Stromal cell of bone marrow (primary cell): Measurements from ENCODE around the gene RAB30.

Experiments
- DNase-seq: peaks from one replicate; pipeline ENCODE4 v3.0.0-alpha.2; 2012; ENCODE audit warnings: low read depth

RAB30 gene, protein sequence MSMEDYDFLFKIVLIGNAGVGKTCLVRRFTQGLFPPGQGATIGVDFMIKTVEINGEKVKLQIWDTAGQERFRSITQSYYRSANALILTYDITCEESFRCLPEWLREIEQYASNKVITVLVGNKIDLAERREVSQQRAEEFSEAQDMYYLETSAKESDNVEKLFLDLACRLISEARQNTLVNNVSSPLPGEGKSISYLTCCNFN

DNA sequence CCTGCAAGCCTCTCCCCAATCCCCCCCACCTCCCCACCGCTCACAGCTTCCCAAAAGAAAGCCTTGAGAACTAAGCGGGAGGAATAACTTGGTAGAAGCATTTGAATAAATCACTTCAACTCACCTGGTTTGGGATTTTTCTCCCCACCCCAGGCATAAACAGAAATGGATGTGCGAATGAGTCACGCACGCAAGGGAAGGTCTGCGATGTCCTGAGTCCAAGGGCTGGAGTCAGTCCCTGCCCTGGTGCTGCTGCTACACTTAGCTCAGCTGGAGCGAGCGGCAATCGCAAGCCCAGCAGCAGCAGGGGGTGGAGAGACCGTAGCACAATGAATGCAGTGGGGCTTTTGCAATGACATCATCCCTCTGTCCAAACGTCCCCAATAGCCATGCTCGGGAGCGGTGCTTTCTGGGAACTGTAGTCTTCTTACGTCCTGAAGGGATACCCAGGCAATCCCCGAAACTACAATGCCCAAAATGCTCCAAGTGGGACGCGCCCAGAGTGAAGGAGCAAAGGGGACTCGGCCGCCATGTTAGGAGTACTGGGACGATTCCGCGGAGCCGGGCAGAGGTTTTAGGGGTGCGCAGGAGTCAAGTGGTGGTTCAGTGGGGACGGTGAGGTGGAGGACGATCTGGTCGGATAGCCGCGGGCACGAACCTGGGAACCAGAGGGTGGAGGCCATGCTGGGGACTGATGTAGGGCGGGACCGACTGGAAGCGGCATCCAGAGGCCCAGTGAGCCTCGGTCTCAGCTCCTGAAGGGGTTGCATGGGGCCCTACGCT, at the start of gene RAB30:
TSS of gene RAB30 (minus strand) at position 331 of the 783 bp plus-strand sequence. CDS start 74,581 bp downstream, outside the sequence.
- DNase-seq = peak; percentile 100

DNA sequence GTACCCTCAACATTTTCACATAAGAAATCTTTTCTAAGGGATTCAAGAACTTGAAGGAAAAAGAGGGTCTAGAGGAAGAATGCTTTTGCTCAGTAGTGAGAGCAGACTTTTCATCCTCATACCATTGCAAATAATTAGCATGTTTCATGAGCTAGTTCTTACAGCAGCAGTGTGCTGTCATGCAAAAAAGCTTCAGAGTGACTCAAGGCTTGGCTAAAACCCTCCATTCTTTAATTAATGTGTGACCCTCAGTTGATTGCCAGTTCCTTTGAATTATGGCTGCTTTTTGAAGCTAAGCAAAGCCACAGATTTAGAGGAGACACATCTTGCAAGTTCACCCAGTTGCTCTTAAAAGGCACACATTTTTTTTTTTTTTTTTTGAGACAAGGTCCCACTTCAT, 48.6 kb upstream of the RAB30 start:
- DNase-seq = no peak

DNA sequence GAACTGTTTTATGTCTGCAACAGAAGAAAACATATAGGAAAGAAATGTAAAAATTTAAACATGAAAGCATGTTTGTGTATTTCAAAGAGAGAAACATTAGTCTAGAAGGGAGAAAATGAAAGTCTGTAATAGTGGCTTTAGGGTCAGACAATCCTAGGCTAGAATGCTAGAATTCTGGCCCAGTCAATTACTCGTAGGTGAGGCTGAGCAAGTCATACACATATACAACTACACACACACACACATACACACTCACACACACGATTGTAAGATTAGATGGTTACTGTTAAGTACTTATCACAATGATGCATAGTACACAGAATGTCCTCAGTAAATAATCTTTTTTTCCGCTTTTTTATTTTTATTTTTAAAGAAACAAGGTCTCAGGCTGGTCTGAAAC, 47.5 kb upstream of the RAB30 start:
- no peak for DNase-seq

DNA sequence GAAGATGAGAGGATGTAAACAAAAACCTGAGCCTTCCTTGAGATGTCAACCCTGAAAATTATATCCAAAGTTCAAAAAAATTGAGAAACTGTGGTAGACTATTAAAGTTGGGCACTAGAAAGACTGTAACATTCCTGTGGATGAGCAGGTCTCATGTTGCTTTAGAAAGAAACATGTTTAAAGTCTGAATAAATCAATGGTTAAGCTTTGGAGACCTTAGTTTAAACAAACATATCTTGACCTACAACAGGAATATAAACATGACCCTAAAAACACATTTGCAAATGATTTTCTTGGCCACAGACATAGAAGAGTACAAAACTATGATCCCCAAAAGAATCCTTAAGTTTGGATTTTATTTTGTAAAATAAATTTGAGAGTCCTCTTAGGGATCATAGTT, 47.1 kb upstream of the RAB30 start:
- no peak for DNase-seq

DNA sequence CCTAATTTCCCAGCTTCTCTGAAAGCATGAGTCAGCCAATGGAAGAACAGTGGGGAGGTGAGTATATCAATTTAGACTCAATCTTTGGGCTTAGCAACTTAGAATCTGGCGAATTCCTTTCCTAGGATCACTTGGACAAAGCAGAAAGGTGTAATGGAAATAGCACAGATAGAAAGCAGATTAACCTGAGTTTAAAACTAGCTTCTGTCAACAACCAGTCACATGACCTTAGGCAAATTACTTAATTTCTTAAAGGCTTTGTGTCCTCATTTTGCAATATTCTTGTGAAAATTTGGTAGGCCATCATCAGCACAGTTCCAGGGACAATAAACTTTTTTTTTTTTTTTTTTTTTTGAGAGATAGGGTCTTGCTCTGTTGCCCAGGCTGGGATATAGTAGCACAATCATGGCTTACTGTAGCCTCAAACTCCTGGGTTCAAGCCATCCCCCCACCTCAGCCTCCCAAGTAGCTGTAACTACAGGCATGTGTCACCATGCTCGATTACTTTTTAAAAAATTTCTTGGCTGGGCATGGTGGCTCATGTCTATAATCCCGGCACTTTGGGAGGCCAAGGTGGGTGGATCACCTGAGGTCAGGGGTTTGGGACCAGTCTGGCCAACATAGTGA, 44.4 kb upstream of the RAB30 start:
- no peak for DNase-seq

DNA sequence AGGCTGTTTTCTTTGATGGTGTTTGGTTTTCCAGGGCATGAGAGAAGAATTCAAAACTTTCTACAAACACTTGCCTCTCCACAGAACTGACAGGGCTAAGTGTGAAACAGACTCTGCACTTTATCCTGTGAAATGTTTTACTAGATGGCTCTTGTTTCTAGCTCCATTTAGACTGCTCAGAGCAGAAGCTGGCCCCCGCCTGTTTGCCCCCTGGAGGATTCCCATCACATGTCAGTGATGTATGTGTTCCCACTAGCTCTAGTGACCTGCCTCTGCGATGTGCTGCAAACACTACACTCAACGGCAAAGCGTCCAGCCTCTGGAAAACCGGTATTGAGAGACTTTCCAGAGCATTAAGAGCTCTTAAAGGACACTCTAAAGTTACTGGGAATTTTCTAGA, 43.9 kb upstream of the RAB30 start:
- no peak for DNase-seq

DNA sequence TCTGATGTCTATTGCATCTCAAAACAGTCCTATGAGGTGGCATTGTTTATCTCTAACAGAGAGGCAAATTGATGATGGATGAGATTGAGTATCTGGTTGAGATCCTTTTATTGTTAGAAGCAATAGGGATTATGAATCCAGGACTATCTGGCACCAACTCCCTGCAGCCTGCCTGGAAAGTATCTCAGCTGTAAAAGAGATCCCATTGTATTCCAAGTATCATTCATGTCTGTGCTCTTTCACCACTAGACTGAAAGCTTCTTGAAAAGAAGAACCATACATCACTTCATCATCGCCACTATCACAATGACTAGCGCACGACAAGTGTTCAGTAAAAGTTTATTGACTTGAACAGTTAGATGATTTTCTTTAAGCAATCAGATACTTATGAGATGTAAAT, 43.3 kb upstream of the RAB30 start:
- DNase-seq = no peak

DNA sequence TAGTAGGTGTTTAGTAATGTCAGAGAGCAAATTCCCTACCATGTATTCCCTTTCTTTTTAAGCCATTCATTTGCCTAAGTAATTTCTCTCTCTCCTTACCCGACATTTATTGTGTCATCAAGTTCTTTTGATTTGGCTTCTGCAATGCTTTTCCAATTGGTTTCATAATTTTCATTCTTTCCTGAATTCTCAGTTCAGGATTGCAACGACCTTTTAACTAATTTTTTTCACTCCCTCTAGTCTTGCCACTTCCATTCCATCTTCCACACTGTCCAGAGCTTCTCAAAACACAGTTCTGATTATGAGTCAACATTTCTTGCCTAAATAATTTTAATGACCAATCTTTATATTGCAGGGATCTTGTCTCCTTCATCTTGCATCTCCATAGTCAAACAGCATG, 41.2 kb upstream of the RAB30 start:
- DNase-seq = no peak

DNA sequence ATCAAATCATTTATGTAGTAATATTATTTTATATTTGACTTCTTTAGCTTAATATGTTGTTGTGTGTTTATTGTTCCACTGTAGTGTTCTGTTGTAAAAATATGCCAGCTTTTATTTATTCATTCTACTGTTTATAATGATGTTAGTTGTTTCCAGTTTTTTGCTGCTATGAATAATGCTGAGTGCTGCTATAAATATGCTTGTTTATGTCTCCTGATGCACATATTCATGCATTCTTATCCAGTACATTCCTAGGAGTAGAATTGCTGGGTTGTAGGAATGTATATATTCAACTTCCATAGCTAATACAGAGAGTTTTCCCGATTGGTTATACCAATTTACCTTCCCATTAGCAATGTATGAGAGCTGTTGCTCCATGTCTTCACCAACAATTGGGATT, 33.5 kb upstream of the RAB30 start:
- DNase-seq = no peak

DNA sequence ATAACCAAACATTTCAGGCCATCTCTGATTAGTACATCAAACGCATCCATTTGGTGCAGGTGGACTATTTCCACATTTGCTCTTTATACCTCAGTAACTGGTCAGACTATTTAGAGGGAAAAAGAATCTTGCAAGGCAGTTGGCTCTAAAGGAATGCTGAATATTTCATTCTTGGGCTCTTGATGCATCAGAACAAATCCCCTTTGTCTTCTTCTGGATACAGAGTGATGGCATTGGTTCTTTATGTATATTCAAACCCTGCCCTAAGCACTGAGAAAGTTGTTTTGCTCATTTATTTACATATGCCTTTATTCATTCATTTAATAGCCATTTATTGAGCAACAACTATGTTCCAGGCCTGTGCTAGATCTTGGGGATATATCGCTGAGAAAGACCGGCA, 31.1 kb upstream of the RAB30 start:
- DNase-seq = no peak

DNA sequence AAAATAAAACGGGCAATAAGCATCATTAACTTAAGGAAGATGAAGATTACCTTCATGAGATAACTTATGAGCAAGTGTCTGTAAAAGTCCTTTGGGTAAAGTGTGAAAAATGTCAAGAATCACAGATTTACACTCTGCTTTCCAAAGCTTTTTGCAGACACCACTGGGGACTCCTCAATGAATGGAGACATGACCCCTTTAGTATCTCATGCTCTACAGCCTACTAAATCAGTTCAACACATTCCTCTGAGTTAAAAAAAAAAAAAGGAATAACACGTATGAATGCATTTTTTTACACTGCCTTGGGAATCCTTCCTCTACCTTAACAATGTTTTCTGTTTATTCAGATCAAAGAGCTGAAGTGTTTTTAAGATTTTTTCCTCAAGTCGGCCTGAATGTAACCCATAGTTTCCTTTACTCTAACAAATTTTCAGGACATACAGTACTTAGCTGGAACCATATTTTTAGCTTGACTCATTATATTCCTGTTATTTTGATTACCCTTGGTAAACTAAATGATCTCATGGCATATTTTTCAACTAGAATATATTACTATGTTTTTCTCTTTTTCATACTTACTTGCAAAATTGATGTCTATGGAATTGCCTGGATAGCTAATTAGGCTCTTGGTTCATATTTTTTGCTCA, 25.9 kb upstream of the RAB30 start:
- DNase-seq = no peak

DNA sequence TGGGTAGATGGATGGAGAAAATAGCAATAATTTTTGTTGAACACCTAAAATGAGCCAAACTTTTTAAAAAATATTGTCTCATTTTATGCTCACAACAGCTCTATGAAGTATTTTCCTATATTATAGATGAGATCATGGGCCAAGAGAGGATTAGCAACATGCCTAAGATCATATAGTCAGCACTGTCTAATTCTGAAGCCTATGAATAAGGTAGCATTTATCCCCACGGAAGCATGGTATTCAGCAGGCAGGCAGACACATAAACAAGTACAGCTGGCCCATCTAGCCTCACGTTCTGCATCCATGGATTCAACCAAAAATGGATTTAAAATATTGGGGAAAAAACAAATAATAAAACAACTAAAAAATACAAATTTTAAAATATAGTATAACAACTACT, 21.9 kb upstream of the RAB30 start:
- DNase-seq = no peak

DNA sequence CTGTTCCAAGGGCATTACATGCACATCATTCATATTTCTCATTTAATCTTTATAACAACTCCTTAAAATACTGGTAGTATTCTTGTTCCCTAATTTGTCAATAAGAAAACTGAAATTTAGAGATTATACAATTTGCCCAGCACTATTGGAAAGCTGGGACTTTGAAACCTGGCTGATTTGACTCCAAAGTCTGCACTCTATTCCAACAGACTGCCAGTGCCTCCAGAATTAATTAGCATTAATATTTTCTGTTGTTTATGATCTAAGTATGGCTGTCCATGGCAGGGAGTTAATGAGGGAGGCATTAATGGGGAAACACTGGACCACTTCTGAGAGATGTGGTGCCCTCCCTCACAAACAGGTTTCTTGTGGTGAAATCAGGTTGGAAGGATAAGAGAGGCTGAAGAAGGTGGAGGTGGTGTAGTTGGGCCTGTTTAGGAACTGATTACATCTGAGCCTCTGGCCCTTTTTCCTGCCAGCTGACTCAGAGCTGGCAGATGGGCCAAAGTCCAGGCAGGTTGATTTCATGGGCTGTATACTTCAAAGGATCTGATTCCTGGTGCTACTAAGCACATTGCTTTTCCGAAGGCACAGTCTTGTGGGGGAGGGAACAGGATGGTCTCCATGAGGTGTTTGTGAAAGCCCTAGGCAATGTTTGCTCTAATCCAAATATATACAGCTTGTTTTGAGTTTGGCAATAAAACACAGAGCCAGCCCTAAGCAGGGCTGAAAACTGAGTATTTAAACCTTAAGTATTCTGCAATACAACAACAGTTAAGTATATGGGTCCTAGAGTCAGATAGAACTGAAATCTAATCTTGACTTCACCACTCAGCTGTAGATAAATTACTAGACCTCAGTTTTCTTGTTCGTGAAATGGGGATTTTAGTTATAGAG, 21.0 kb upstream of the RAB30 start:
- no peak for DNase-seq

DNA sequence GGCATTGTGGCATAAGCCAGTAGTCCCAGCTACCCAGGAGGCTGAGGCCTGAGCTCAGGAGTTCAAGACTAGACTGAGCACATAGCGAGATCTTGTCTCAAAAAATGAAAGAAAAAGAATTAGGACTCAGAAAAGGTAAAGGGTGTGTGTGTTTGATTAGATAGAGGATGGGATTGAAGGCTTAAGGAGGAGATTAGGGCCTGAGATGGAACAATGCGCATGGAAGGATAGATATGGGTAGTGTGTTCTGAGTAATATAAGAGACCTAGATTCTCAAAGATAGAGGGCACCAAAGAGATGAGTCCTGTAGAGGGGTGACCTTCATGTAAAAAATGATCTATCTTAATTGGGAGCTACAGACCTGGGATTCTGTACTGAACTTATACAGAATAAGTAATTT, 17.3 kb upstream of the RAB30 start:
- DNase-seq = no peak

DNA sequence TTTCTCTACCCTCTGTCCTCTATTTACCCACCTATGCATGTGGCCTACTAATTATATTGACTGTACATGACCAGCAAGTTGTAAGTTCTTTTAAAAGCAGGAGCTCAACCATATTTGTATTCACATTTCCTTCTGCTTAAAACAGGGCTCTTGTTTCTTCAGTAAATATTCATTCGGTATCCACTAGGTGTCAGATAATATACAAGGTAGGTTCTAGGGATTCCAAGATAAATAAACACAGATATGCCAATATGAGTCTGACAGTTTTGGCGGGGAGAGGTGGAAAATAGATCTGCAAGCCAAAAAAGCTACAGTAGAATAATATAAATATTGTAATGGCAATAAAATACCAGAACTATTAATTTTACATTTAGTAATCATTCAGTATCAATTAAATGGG, 15.3 kb upstream of the RAB30 start:
- DNase-seq = no peak

DNA sequence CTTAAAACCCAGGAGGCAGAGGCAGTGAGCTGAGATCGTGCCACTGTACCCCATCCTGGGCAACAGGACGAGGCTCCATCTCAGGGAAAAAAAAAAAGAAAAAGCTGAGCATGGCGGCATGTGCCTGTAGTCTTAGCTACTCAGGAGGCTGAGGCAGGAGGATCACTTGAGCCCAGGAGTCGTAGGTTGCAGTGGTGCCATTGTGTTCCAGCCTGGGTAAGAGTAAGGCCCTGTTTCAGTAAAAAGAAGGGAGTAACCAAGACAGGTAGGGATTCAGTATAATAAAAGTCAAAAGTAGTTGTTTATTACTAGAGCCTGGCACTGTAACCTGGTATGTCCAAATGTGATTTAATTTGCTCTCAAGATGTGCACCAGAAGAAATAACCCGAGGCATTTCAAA, 8.1 kb upstream of the RAB30 start:
- no peak for DNase-seq

DNA sequence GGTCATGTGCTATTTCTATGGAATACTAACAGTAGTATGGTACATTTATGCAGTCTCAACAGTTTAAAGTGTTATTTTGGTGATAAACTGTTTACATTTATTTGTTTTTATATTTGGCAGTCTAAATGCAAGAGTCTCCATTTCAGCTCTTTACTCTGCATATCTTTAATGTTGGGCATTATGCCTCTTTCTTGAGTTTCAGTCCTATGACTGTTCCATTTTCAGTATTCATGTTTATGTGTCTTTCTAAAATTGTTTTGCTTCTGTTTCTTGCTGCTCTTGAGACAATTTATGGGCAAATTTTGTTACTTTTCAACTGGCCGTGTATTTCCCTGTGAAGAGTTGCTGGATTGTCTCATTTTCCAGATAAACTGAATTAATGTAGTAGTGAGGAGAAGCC, 6.6 kb upstream of the RAB30 start:
- DNase-seq = no peak

DNA sequence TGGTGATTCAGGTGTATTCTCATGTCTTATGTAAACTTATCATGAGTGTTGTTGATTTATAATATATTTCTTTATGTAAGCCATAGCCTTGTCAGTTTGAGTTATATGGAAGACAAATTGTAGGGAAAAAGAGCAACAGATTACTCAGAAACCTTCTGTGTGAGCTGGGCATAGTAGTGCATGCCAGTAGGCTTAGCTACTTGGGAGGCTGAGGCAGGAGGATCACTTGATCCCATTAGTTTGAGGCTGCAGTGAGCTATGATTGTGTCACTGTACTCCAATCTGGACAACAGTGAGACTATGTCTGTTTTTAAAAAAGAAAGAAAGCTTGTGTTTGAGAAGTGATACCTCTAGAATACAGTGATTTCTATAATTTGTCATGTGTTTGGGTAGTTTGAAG, 2.2 kb upstream of the RAB30 start:
- no peak for DNase-seq

DNA sequence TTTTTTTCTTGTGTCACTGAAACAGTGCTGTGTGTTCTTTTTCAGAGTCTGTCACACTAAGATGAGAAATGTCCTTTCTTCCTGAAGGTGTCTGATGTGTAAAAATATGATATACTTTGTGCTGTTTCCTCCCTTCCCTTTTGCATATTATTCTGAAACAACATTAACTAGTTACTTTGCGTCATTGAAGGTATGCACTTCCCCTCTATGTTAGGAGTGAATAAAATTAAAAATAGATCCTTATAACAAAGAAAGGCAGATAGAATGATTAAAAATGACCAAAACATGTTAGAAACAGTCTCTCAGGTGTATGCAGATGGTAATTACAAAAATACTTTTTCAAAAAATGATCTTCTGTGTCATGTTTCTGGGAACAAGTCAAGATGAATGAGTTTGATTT, 1.6 kb upstream of the RAB30 start:
- DNase-seq = no peak

DNA sequence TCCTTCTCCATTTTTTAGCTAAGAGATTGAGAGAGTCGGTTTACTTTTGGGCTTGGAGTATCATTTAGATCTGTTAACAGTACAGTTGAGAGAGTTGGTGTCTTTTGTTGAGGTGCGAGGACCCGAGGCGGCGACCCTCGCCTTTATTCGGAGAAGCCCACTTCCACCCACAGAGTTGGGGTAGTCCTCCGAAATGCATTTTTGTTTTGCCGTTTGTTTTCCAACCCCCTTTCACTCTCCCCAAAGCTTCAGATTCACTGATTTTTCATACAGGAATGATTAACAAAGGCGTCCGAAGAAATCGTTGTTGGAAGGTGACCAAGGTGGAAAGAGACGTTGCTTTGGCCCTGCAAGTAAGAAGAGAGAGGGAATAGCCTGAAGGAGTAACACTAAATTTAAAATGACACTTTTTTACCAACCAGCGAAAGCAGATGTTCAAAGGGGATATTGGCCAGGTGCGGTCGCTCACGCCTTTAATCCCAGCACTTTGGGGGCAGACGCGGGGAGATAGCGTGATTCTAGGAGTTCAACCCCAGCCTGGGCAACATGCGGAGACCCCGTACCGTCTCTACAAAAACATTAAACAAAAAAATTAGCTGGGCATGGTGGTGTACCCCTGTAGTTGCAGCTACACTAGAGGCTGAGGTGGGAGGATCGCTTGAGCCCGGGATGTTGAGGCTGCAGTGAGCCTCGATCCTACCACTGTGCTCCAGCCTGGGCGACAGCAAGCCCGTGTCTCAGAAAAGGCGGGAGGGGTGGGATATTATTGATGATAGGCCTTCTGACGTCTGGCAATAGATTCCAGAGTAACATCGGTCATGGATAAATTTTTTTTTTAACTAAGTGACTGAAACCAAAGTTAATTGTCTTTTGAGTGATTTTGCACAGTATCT, 899 bp upstream of the RAB30 start:
- DNase-seq = no peak
